Left ventricle myocardium inferior (tissue), 1 donor: ENCODE data around the gene RRBP1. TPM values are rescaled to one million over a fixed set of nuclear protein-coding genes. Genes with fewer than 3 reads are reported as not detected.
A peak's percentile ranks its signal among the peaks of the same experiment; 100 is the strongest.

Experiments
- DNase-seq: peaks from one replicate; pipeline ENCODE4 v3.0.0-alpha.2; 2020
- H3K27ac ChIP-seq: fragments of 200-600 bp; replicated peaks from 2 replicates; pipeline ENCODE4 v1.8.0; 2021
- H3K27me3 ChIP-seq: fragments of 200-600 bp; 2 replicates; pipeline ENCODE4 v1.8.0; 2021; ENCODE audit warnings: low read depth
- H3K36me3 ChIP-seq: fragments of 200-600 bp; 2 replicates; pipeline ENCODE4 v1.8.0; 2021
- H3K4me1 ChIP-seq: fragments of 200-600 bp; 2 replicates; pipeline ENCODE4 v1.8.0; 2021
- H3K4me3 ChIP-seq: fragments of 200-600 bp; 2 replicates; pipeline ENCODE4 v1.8.0; 2021; ENCODE audit warnings: mild to moderate bottlenecking, moderate library complexity
- H3K9me3 ChIP-seq: fragments of 200-600 bp; replicated peaks from 2 replicates; pipeline ENCODE4 v1.8.0; 2021
- CTCF ChIP-seq: fragments of 200-600 bp; IDR thresholded peaks from 2 replicates; pipeline ENCODE4 v1.8.0; 2021; ENCODE audit warnings: antibody characterized with exemption, mild to moderate bottlenecking, borderline replicate concordance
- intact Hi-C: fragments of 100-400 bp; cut with micrococcal nuclease; formaldehyde crosslinking; loops from one replicate; pipeline ENCODE4 v1.11.0; 2022
- total RNA-seq: library from RNA; stranded (reverse); fragmentation: NEBNext Ultra II Directional; extraction: Animal tissue kit (Norgen Biotek cat#: 25700); gene quantifications from one replicate; pipeline ENCODE4 v1.2.1, GENCODE V29; 2021
- donor health status: DM: no; HTN: yes; CAD: no; lungs with severe emphysema.

Gene RRBP1
- total RNA-seq, 1 donor from 2014 or later, result 31.3 TPM

- peak; percentile 9 for DNase-seq
- Histone ChIP-seq H3K27me3 (no peaks in the 10 kb centered on the region), H3K36me3 (peaks cover 85% of the 10 kb centered on the region), H3K27ac (no peak overlapping the region), H3K9me3 (no peaks in the 10 kb centered on the region), H3K4me1 (peaks cover 18% of the 10 kb centered on the region), H3K4me3 (no peak overlapping the region)
- no peak for TF ChIP-seq CTCF
- intact Hi-C loops, result no loop called here
Observed at GRCh38 chr20:17621229-17621968, 60.6 kb downstream of the RRBP1 start.

GRCh38 chr20:17620371-17621228 lies 61.4 kb downstream of the RRBP1 start:
- no peak overlapping the region for H3K27ac ChIP-seq
- no peak for TF ChIP-seq CTCF
- DNase-seq, result no peak
- intact Hi-C loops, result no loop called here
- H3K36me3 ChIP-seq, result peaks cover 85% of the 10 kb centered on the region
- H3K27me3 ChIP-seq, result no peaks in the 10 kb centered on the region
- H3K9me3 ChIP-seq, result no peaks in the 10 kb centered on the region
- H3K4me3 ChIP-seq, result no peak overlapping the region
- H3K4me1 ChIP-seq, result peaks cover 26% of the 10 kb centered on the region

- intact Hi-C loops, result loop anchor here (10.0 kb wide), 1 partner anchor 85 kb away; the partner anchor contains the start of gene BFSP1
- no peaks in the 10 kb centered on the region for H3K27me3 ChIP-seq
- peaks cover 36% of the 10 kb centered on the region for H3K4me1 ChIP-seq
- H3K4me3 ChIP-seq, result no peak overlapping the region
- DNase-seq, result no peak
- no peak for TF ChIP-seq CTCF
- no peak overlapping the region for H3K27ac ChIP-seq
- no peaks in the 10 kb centered on the region for H3K9me3 ChIP-seq
- peaks cover 76% of the 10 kb centered on the region for H3K36me3 ChIP-seq
Observed at GRCh38 chr20:17619351-17620093, 62.5 kb downstream of the RRBP1 start.

GRCh38 chr20:17618673-17619013 lies 63.4 kb downstream of the RRBP1 start:
- no peak for DNase-seq
- Histone ChIP-seq H3K4me3 (no peak overlapping the region), H3K9me3 (no peaks in the 10 kb centered on the region), H3K27ac (no peak overlapping the region), H3K27me3 (no peaks in the 10 kb centered on the region), H3K4me1 (peaks cover 45% of the 10 kb centered on the region), H3K36me3 (peaks cover 67% of the 10 kb centered on the region)
- intact Hi-C loops, result loop anchor here (10.0 kb wide), 1 partner anchor 84 kb away; the partner anchor contains the start of gene BFSP1
- TF ChIP-seq CTCF, result no peak
